ENCODE results near the gene GAMT. TPM values are rescaled to one million over a fixed set of nuclear protein-coding genes. Genes with fewer than 3 reads are reported as not detected.
A peak's percentile ranks its signal among the peaks of the same experiment; 100 is the strongest.

GAMT gene
- total RNA-seq, 3 donors from 2014 or later = 1.6 to 7.0 (median 2.1) TPM

GRCh38 chr19:1357531-1358109 lies 43.7 kb downstream of the GAMT start:
- Histone ChIP-seq H3K36me3 (ENCODE audit: low read depth) (no peaks in the 10 kb centered on the region), H3K4me1 (ENCODE audit: low read depth) (peaks cover 10% of the 10 kb centered on the region), H3K4me3 (no peak overlapping the region), H3K9me3 (no peaks in the 10 kb centered on the region)
- intact Hi-C loops (cut with DNase I, micrococcal nuclease) = no loop called here
- no peak for TF ChIP-seq CTCF (IDR thresholded peaks at IDR 0.05)
- ATAC-seq (no peak), DNase-seq (no peak)

- DNase-seq = peak in 1 of 3 donors; percentile 80
- Histone ChIP-seq H3K4me1 (ENCODE audit: low read depth) (peaks cover 10% of the 10 kb centered on the region), H3K9me3 (no peaks in the 10 kb centered on the region), H3K36me3 (ENCODE audit: low read depth) (no peaks in the 10 kb centered on the region), H3K4me3 (no peak overlapping the region)
- no peak for ATAC-seq
- no peak for TF ChIP-seq CTCF (IDR thresholded peaks at IDR 0.05)
- intact Hi-C loops (cut with DNase I, micrococcal nuclease) = no loop called here
These were observed 44.9 kb downstream of the GAMT start for GRCh38 chr19:1356508-1356865.

GRCh38 chr19:1355568-1356507 lies 45.5 kb downstream of the GAMT start:
- peak in 1 of 3 donors; percentile 55 for DNase-seq
- H3K36me3 ChIP-seq (ENCODE audit: low read depth) = no peaks in the 10 kb centered on the region
- H3K4me1 ChIP-seq (ENCODE audit: low read depth) = peaks cover 10% of the 10 kb centered on the region
- TF ChIP-seq CTCF (IDR thresholded peaks at IDR 0.05) = no peak
- H3K4me3 ChIP-seq = no peak overlapping the region
- H3K9me3 ChIP-seq = no peaks in the 10 kb centered on the region
- peak; percentile 20 for ATAC-seq
- intact Hi-C loops (cut with DNase I, micrococcal nuclease) = no loop called here

GRCh38 chr19:1354970-1355567 lies 46.3 kb downstream of the GAMT start:
- intact Hi-C loops (cut with DNase I, micrococcal nuclease) = no loop called here
- Histone ChIP-seq H3K4me1 (ENCODE audit: low read depth) (peaks cover 10% of the 10 kb centered on the region), H3K4me3 (peak overlapping the region; percentile 64), H3K36me3 (ENCODE audit: low read depth) (no peaks in the 10 kb centered on the region), H3K9me3 (no peaks in the 10 kb centered on the region)
- TF ChIP-seq CTCF (IDR thresholded peaks at IDR 0.05) = no peak
- DNase-seq (no peak), ATAC-seq (peak; percentile 17)

GRCh38 chr19:1353144-1353543 lies 48.2 kb downstream of the GAMT start:
- intact Hi-C loops (cut with DNase I, micrococcal nuclease) = no loop called here
- ATAC-seq (no peak), DNase-seq (no peak)
- H3K4me3 ChIP-seq = no peak overlapping the region
- H3K36me3 ChIP-seq (ENCODE audit: low read depth) = no peaks in the 10 kb centered on the region
- TF ChIP-seq CTCF (IDR thresholded peaks at IDR 0.05) = no peak
- peaks cover 10% of the 10 kb centered on the region for H3K4me1 ChIP-seq (ENCODE audit: low read depth)
- H3K9me3 ChIP-seq = no peaks in the 10 kb centered on the region

All from mucosa of descending colon (tissue), 3 donors.